Measurements from ENCODE around the gene XRCC5. TPM values are rescaled to one million over a fixed set of nuclear protein-coding genes. Genes with fewer than 3 reads are reported as not detected.

XRCC5 gene
- total RNA-seq, 2 donors from 2014 or later: 492 to 493 TPM

- TF ChIP-seq CTCF (conservative IDR thresholded peaks at IDR 0.05): no peak
- H3K36me3 ChIP-seq (ENCODE audit: control insufficient read depth, insufficient read depth, low read length): peaks cover 94% of the 10 kb centered on the region
- H3K36me3 Mint-ChIP-seq (ENCODE audit: low read depth): peaks cover 82% of the 10 kb centered on the region
Measured at GRCh38 chr2:216131175-216131926, 22.2 kb downstream of the XRCC5 start.

GRCh38 chr2:216132585-216132984 is 23.4 kb downstream of the XRCC5 start:
- no peaks in the 10 kb centered on the region for H3K9me3 Mint-ChIP-seq
- peaks cover 84% of the 10 kb centered on the region for H3K36me3 Mint-ChIP-seq (ENCODE audit: low read depth)
- Histone ChIP-seq H3K4me1 (ENCODE audit: control insufficient read depth, insufficient read depth, low read length) (peaks cover 4% of the 10 kb centered on the region), H3K36me3 (ENCODE audit: control insufficient read depth, insufficient read depth, low read length) (peaks cover 96% of the 10 kb centered on the region), H3K9me3 (ENCODE audit: control insufficient read depth, low read length) (no peaks in the 10 kb centered on the region), H3K27me3 (ENCODE audit: control insufficient read depth, insufficient read depth, low read length, poor library complexity, severe bottlenecking) (no peaks in the 10 kb centered on the region), H3K27ac (ENCODE audit: low read depth, low read length) (no peak overlapping the region), H3K9ac (ENCODE audit: extremely low read depth, low read length, poor library complexity, severe bottlenecking) (no peak overlapping the region), H3K4me3 (ENCODE audit: low read length) (peak overlapping the region; percentile 10)
- H3K27ac Mint-ChIP-seq: no peak overlapping the region
- H3K4me1 Mint-ChIP-seq: peaks cover 5% of the 10 kb centered on the region
- no peak for DNase-seq
- H3K27me3 Mint-ChIP-seq (ENCODE audit: insufficient read depth): no peaks in the 10 kb centered on the region
- no peak for TF ChIP-seq CTCF (conservative IDR thresholded peaks at IDR 0.05)
- no peak overlapping the region for H3K4me3 Mint-ChIP-seq

More at GRCh38 chr2:216131175-216131926, 22.2 kb downstream of the XRCC5 start:
- Histone ChIP-seq H3K9me3 (ENCODE audit: control insufficient read depth, low read length) (no peaks in the 10 kb centered on the region), H3K27ac (ENCODE audit: low read depth, low read length) (no peak overlapping the region), H3K9ac (ENCODE audit: extremely low read depth, low read length, poor library complexity, severe bottlenecking) (no peak overlapping the region), H3K4me1 (ENCODE audit: control insufficient read depth, insufficient read depth, low read length) (peaks cover 4% of the 10 kb centered on the region), H3K4me3 (ENCODE audit: low read length) (no peak overlapping the region), H3K27me3 (ENCODE audit: control insufficient read depth, insufficient read depth, low read length, poor library complexity, severe bottlenecking) (no peaks in the 10 kb centered on the region)
- Mint-ChIP-seq H3K27me3 (ENCODE audit: insufficient read depth) (no peaks in the 10 kb centered on the region), H3K4me3 (no peak overlapping the region), H3K9me3 (no peaks in the 10 kb centered on the region), H3K4me1 (peaks cover 5% of the 10 kb centered on the region), H3K27ac (no peak overlapping the region)
- 94 to 95% methylated on average over 2 to 3 of the region's 3 CpGs for WGBS, 2 experiments (ENCODE audit: insufficient coverage in 1 of 2, insufficient read length in 1 of 2)
- DNase-seq: no peak

- Histone ChIP-seq H3K9me3 (ENCODE audit: control insufficient read depth, low read length) (no peaks in the 10 kb centered on the region), H3K4me3 (ENCODE audit: low read length) (no peak overlapping the region), H3K27ac (ENCODE audit: low read depth, low read length) (no peak overlapping the region), H3K27me3 (ENCODE audit: control insufficient read depth, insufficient read depth, low read length, poor library complexity, severe bottlenecking) (no peaks in the 10 kb centered on the region), H3K36me3 (ENCODE audit: control insufficient read depth, insufficient read depth, low read length) (peaks cover 96% of the 10 kb centered on the region), H3K4me1 (ENCODE audit: control insufficient read depth, insufficient read depth, low read length) (peaks cover 4% of the 10 kb centered on the region), H3K9ac (ENCODE audit: extremely low read depth, low read length, poor library complexity, severe bottlenecking) (no peak overlapping the region)
- Mint-ChIP-seq H3K27me3 (ENCODE audit: insufficient read depth) (no peaks in the 10 kb centered on the region), H3K36me3 (ENCODE audit: low read depth) (peaks cover 85% of the 10 kb centered on the region), H3K9me3 (no peaks in the 10 kb centered on the region), H3K4me1 (peaks cover 5% of the 10 kb centered on the region), H3K4me3 (no peak overlapping the region), H3K27ac (peak overlapping the region; percentile 26)
- DNase-seq: no peak
- WGBS, 2 experiments (ENCODE audit: insufficient coverage in 1 of 2, insufficient read length in 1 of 2): 96 to 100% methylated on average over 2 of the region's 2 CpGs
- no peak for TF ChIP-seq CTCF (conservative IDR thresholded peaks at IDR 0.05)
Measured at GRCh38 chr2:216133397-216133796, 24.2 kb downstream of the XRCC5 start.
